DND-41 (cell line): ENCODE measurements around the gene SPATA18.

Experiments used
- ATAC-seq: fragments of 200-7000 bp; cut with Tn5 transposase; 3 replicates; pipeline ENCODE4 v1.9.1; 2021; ENCODE audit warnings: low read depth; ENCODE audit not compliant: insufficient read depth
- DNase-seq: peaks from one replicate; pipeline ENCODE4 v3.0.0-alpha.2; 2020
- H2AFZ ChIP-seq: 2 replicates; pipeline ENCODE4 v1.6.0; 2012; ENCODE audit warnings: low read depth, low read length
- H3K27ac ChIP-seq: 2 replicates; pipeline ENCODE4 v1.5.1; 2012; ENCODE audit warnings: low read length, inconsistent platforms
- H3K27me3 ChIP-seq: fragments of 200-600 bp; sonication (generic); 2 replicates; pipeline ENCODE4 v1.6.0; 2012; ENCODE audit warnings: low read length, mild to moderate bottlenecking, inconsistent platforms; ENCODE audit not compliant: insufficient read depth, poor library complexity
- H3K36me3 ChIP-seq: 2 replicates; pipeline ENCODE4 v1.5.1; 2012; ENCODE audit warnings: low read length, inconsistent platforms; ENCODE audit not compliant: insufficient read depth
- H3K4me1 ChIP-seq: 2 replicates; pipeline ENCODE4 v1.5.1; 2012; ENCODE audit warnings: mild to moderate bottlenecking, low read length; ENCODE audit not compliant: insufficient read depth
- H3K4me2 ChIP-seq: 2 replicates; pipeline ENCODE4 v1.6.0; 2012; ENCODE audit warnings: mild to moderate bottlenecking, moderate library complexity, low read length, inconsistent platforms; ENCODE audit not compliant: insufficient read depth
- H3K4me3 ChIP-seq, 2 experiments: fragments of 200-600 bp in 1 of 2; shearing (Covaris generic) in 1 of 2; 2 replicates each; pipeline ENCODE4 v1.5.1; 2012 to 2016; ENCODE audit warnings: inconsistent platforms in 2 of 2, low read length in 2 of 2, mild to moderate bottlenecking in 2 of 2, low read depth in 1 of 2, moderate library complexity in 1 of 2
- H3K79me2 ChIP-seq: 2 replicates; pipeline ENCODE4 v1.6.0; 2012; ENCODE audit warnings: low read length, inconsistent platforms; ENCODE audit not compliant: insufficient read depth
- H3K9ac ChIP-seq: 2 replicates; pipeline ENCODE4 v1.6.0; 2012; ENCODE audit warnings: low read depth, mild to moderate bottlenecking, inconsistent platforms, low read length, moderate library complexity
- H3K9me3 ChIP-seq: 2 replicates; pipeline ENCODE4 v1.5.1; 2012; ENCODE audit warnings: low read length, moderate library complexity, mild to moderate bottlenecking, inconsistent platforms; ENCODE audit not compliant: insufficient read depth, severe bottlenecking
- H4K20me1 ChIP-seq: 2 replicates; pipeline ENCODE4 v1.6.0; 2012; ENCODE audit warnings: low read length; ENCODE audit not compliant: insufficient read depth
- EZH2 ChIP-seq: IDR thresholded peaks from 3 replicates; pipeline ENCODE4 v1.6.1; 2012; ENCODE audit warnings: borderline replicate concordance, low read depth, mild to moderate bottlenecking, moderate library complexity, low read length, inconsistent platforms; ENCODE audit not compliant: severe bottlenecking
- TF ChIP-seq, protein P1 (sequence below): IDR thresholded peaks from 2 replicates; pipeline ENCODE4 v1.5.1; 2012; ENCODE audit warnings: borderline replicate concordance, low read length, moderate library complexity, mild to moderate bottlenecking; ENCODE audit not compliant: poor library complexity, severe bottlenecking; ENCODE audit errors: extremely low read depth

The SPATA18 gene

DNA sequence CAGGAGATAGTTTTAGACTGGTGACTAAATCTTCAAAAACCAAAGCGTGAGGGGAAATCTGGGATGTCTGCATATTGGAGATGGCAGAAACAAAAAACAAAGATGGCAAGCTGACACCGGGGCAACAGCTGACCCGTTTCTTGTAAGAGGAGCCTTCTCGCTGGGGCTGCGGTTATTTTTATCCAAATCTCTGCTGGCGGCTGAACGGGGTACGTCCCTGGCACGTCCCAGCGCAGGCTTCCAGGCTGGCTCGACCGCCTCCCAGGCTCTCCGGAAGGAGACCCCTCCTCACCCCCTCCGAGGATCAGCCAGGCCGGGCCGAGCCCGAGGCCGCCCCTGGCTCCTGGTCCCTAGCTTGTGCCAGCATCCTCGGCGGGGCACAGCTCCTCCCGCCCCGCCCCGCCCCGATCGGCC is 13.4 kb upstream of the SPATA18 start:
- Histone ChIP-seq H2AFZ (peak overlapping the region; percentile 69), H3K27ac (peak overlapping the region; percentile 46; the same call in 1 of the 2 replicates)

DNA sequence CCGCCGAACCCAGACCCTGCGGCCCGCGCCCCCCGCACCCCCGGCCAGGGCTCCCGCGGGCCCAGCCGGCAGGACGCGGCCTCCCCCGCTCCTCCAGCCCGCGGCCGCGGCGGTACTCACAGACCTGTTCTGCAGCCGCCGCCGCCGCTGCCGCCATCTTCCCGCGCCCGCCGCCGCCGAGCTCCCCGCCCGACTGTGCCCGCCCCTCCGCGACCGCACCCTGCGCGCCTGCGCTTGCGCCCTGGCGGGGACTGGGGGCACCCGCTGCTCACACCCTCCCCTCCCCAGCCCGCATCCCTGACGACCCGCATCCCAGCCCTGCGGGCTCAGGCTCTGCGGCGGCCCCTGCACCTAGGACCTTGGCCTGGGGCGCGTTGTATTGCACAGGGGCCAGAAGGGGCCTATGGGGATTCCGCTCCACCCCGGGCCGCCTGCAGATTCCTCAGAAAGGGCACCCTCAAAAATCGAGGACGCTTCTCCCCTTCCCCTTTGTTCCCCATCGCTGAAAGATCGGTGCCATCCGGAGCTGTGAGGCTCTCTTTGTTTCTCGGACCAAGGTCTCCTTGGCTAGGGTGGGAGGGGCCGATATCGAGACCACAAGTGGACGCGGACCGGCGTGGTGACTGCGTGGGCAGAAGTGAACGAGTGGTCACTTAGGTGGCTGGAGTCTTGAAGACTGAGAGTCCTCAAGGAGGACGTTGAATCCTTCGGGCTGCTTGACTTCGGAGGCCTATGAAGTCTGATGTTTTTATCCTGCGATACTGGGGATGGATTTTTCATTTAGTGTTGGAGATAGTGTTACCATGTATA is 12.8 kb upstream of the SPATA18 start, which contains the start of gene SGCB:
Gene SGCB, minus strand, starts transcription at position 197 of the 810 bp plus-strand sequence. Its CDS starts 40 bp downstream, at position 157.
- Histone ChIP-seq H3K27me3 (no peaks in the 10 kb centered on the region), H3K9me3 (no peaks in the 10 kb centered on the region), H4K20me1 (no peaks in the 10 kb centered on the region), H2AFZ (peak within 1 kb of the TSS; percentile 84), H3K36me3 (no peaks in the 10 kb centered on the region), H3K4me2 (peak within 1 kb of the TSS; percentile 66), H3K4me3 (peak within 1 kb of the TSS; percentile 41 to 66; a peak in 3 of 4 replicates), H3K79me2 (peaks cover 22% of the 10 kb centered on the region), H3K9ac (peak within 1 kb of the TSS; percentile 56), H3K4me1 (peaks cover 21% of the 10 kb centered on the region), H3K27ac (peak within 1 kb of the TSS; percentile 46; the same call in 1 of the 2 replicates)
- ATAC-seq, result peak; percentile 91
- peak; percentile 73 for DNase-seq
- TF ChIP-seq, protein P1, sequence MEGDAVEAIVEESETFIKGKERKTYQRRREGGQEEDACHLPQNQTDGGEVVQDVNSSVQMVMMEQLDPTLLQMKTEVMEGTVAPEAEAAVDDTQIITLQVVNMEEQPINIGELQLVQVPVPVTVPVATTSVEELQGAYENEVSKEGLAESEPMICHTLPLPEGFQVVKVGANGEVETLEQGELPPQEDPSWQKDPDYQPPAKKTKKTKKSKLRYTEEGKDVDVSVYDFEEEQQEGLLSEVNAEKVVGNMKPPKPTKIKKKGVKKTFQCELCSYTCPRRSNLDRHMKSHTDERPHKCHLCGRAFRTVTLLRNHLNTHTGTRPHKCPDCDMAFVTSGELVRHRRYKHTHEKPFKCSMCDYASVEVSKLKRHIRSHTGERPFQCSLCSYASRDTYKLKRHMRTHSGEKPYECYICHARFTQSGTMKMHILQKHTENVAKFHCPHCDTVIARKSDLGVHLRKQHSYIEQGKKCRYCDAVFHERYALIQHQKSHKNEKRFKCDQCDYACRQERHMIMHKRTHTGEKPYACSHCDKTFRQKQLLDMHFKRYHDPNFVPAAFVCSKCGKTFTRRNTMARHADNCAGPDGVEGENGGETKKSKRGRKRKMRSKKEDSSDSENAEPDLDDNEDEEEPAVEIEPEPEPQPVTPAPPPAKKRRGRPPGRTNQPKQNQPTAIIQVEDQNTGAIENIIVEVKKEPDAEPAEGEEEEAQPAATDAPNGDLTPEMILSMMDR, result no peak
- TF ChIP-seq EZH2, result no peak

More for the DNA sequence above, 13.4 kb upstream of the SPATA18 start:
- TF ChIP-seq, protein P1, result no peak
- no peak for TF ChIP-seq EZH2
- Histone ChIP-seq H3K9me3 (no peaks in the 10 kb centered on the region), H3K4me2 (peak overlapping the region; percentile 58), H3K9ac (peak overlapping the region; percentile 56), H3K79me2 (peaks cover 22% of the 10 kb centered on the region), H3K4me3 (peak overlapping the region; percentile 41 to 66; a peak in 3 of 4 replicates), H3K4me1 (peaks cover 21% of the 10 kb centered on the region), H3K27me3 (no peaks in the 10 kb centered on the region), H3K36me3 (no peaks in the 10 kb centered on the region), H4K20me1 (no peaks in the 10 kb centered on the region)
- peak; percentile 43 for DNase-seq
- peak; percentile 78 for ATAC-seq

DNA sequence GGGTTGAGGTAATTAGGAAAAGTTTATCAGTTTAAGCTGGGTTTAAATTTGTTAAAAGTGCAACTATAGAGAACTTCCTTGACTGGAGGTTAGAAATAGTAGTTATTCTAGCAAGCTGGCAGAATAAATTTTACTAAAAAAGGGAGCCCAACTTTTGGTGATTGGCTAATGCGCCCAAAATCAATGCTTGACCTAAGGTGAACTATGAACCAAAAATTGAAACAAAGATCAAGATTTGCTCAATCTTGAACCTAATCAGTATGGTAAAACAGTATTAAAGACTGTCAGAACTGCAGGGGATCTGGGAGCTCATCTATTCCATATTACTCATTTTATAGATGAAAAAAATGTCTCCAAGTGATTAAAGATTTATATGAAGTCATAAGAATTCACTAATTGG is 6.1 kb upstream of the SPATA18 start:
- H3K4me2 ChIP-seq, result no peak overlapping the region
- H3K27me3 ChIP-seq, result no peaks in the 10 kb centered on the region
- H2AFZ ChIP-seq, result no peak overlapping the region
- no peak overlapping the region for H3K9ac ChIP-seq
- no peaks in the 10 kb centered on the region for H3K79me2 ChIP-seq
- DNase-seq, result no peak
- TF ChIP-seq, protein P1, result no peak
- TF ChIP-seq EZH2, result no peak
- no peak overlapping the region for H3K27ac ChIP-seq
- ATAC-seq, result no peak
- no peaks in the 10 kb centered on the region for H3K4me1 ChIP-seq
- H4K20me1 ChIP-seq, result no peaks in the 10 kb centered on the region
- H3K36me3 ChIP-seq, result no peaks in the 10 kb centered on the region
- H3K9me3 ChIP-seq, result no peaks in the 10 kb centered on the region
- H3K4me3 ChIP-seq, result no peak overlapping the region
